RPMI7951 (cell line): ENCODE data around the gene RALGAPA1. TPM values are rescaled to one million over a fixed set of nuclear protein-coding genes. Genes with fewer than 3 reads are reported as not detected.
A peak's percentile ranks its signal among the peaks of the same experiment; 100 is the strongest.
"Not testable (repeated sequence)": the region's sequence is repeated elsewhere in the genome, so short reads cannot be mapped to it uniquely, and the experiment has no call there.

Source experiments
- DNase-seq: peaks from one replicate; pipeline ENCODE4 v3.0.0-alpha.2; 2012; ENCODE audit warnings: low read depth
- total RNA-seq: library from RNA; depleted of rRNA; stranded (reverse); fragments of >200 nt; shearing (Covaris generic); gene quantifications from 2 replicates; pipeline ENCODE4 v1.2.3, GENCODE V29; 2014; rRNA removed

The RALGAPA1 gene
- total RNA-seq, result 11.4 and 16.0 TPM in 2 replicates

DNA sequence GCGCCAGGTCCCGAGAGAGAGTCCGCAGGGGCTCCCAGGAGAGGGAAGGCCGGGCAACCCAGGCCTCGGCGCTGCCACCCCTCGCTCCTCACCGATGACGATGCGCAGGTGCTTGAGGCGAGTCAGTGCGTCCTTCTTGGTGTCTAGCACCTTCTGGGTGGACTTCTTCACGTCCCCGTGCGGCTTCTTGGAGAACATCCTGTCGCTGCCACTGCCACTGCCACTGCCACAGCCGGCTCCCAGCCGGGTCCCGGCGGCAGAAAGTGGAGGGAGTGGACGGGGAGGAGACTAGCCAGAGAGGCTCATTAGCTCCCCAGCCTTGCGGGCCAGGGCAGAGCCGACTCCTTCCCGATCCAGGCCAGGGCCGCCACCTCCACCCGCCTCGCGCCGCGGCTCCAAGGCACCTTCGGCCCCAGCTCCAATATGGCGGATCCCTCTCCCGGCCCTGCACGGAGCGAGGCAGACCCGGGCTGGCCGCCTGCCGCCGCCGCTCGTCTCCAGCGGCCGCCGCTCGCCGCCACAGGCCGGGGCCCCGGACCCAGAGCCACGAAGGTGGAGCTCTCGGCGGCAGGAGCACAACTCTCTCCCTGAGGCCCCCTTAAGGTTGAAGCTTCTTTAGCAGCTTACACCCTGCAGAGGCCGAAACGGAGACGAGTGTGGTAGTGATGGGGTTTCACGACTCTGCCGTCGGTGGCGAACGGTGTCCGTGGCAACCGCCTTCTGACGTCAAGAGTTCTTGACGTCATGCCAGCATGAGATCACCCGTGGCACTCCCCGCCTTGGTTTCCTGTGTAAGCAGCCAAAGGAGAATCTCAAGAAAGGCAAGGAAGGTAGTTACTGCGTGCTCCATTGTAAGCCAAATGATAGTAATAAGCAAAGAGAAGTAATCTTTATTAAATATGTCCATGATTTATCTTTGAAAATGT lies at the start of gene RALGAPA1:
Gene RALGAPA1 (minus strand): TSS at position 658 of the 926 bp plus-strand sequence. CDS start 460 bp downstream, at position 198.
- peak; percentile 95 for DNase-seq

GRCh38 chr14:35858521-35859209 lies 49.6 kb upstream of the RALGAPA1 start:
- DNase-seq, result peak; percentile 16

- DNase-seq, result no peak
These were observed 46.9 kb upstream of the RALGAPA1 start for GRCh38 chr14:35855876-35856481.

DNA sequence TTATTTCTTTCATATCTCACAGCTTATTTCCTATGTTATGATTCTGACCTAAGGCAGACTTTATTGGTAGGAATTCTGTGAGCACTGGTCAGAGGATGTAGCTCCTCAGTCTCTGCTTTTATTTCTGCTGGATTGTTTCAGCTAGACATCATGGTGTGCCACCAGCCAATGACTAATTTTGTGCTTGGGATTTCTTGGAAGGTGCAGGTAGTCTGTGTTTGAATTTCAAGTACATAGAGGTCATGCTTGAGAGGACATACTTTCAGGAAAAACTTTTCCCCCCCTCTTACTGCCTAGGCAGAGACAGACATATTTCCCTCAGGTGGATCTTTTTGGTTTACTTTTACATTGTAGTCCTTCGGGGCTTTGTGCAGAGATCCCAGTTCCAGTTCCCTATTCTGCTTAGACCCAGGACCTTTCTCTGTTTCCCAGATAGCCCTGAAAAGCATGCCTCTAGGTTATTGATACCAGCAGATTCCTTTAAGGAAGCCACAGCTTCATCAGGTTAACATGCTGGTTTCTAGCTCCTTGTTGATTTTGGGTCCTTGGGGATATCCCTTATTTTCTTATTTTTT lies 45.7 kb upstream of the RALGAPA1 start:
- DNase-seq, result no peak

DNA sequence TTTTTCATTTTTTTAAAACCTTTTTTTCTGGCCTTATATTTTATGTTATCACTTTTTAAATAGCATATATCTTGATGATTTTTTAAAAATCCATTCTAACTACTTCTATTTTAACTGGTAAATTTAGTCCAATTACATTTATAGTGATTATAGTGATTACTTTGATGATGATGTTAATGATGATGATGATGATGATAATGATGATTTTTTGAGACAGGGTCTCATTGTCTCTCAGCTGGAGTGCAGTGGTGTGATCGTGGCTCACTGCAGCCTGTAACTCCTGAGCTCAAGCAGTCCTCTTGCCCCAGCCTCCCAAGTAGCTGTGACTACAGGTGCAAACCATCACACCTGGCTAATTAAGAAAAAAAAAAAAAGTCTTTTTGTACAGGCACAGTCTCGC lies 44.1 kb upstream of the RALGAPA1 start:
- no peak for DNase-seq

- DNase-seq, result no peak
These were observed 42.7 kb upstream of the RALGAPA1 start for GRCh38 chr14:35851823-35852222.

DNA sequence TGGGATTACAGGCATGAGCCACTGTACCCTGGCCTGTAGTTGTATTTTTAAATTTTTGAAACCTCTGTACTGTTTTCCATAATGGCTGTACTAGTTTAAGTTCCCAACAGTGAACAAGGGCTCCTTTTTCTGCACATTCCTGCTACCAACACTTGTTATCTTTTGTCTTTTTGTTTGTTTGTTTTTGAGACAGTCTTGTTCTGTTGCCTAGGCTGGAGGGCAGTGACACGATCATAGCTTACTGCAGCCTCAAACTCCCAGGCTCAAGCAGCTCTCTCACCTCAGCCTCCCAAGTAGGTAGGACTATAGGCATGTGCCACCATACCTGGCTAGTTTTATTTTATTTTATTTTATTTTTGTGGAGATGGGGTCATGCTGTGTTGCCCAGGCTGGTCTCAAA lies 40.0 kb upstream of the RALGAPA1 start:
- DNase-seq, result no peak

GRCh38 chr14:35847636-35848035 lies 38.5 kb upstream of the RALGAPA1 start:
- DNase-seq, result no peak

DNA sequence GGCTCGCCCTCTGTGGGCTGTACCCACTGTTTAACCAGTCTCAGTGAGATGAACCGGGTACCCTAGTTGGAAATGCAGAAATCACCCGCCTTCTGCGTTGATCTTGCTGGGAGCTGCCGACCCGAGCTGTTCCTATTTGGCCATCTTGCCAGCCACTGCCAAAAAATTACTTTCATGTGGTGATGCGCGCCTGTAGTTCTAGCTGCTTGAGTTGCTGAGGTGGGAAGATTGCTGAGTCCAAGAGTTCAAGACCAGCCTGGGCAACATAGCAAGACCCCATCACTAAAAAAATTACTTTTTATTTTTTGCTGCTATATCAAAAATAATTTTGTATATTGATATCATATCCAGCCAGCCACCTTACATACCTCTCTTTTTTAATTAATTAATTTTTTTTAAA lies 35.4 kb upstream of the RALGAPA1 start:
- DNase-seq, result no peak

GRCh38 chr14:35842245-35842644 lies 33.1 kb upstream of the RALGAPA1 start:
- DNase-seq, result not testable (repeated sequence)

DNA sequence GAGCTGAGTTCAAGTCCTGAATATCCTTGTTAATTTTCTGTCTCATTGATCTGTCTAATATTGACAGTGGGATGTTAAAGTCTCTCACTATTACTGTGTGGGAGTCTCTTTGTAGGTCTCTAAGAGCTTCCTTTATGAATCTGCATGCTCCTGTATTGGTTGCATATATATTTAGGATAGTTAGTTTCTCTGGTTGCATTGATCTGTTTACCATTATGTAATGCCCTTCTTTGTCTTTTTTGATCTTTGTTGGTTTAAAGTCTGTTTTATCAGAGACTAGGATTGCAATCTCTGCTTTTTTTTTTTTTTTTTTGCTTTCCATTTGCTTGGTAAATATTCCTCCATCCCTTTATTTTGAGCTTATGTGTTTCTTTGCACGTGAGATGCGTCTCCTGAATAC lies 32.6 kb upstream of the RALGAPA1 start:
- not testable (repeated sequence) for DNase-seq

- no peak for DNase-seq
These were observed 26.3 kb upstream of the RALGAPA1 start for GRCh38 chr14:35835208-35835982.

DNA sequence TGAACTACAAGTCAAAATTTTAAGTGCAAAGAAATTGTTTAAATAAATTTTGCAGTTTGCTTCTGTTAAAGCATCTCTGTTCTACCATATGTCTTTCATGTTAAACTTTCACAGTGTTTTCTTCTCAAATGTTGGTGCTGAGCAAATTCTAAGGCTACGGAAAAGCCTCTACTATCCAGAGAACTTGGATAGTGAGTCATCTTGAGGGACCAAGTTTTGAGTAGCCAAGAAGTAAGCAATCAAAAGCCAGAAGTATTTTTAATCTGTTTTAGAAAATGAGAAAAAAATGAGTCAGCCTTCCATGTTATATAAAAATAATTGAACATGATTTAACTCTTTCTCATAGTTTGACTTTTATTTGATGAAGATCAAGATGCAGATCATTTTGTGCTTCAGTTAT lies 20.4 kb upstream of the RALGAPA1 start:
- DNase-seq, result peak; percentile 6

- DNase-seq, result no peak
These were observed 18.8 kb upstream of the RALGAPA1 start for GRCh38 chr14:35827678-35828472.

DNA sequence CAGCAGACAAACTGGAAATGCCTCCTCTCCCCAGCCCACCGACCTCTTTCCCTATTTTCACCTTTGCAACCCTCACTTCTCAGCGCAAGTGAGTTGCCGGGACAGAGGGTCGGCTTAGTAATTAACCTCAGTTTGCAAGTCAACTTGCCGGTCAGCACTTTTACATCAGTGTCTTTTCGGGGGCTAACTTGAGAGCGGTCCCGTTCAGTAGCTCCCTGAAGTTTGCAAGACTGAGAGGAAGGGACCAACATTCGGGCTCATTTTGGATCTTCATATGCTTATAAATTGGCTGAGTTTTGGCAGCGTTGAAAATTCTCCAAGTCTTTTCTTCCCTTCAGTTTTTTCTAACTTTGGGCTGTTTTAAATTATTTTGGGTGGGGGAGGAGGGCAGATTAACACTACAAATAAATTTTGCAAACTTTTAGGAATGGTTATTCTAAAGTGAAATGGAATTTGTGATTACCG lies 17.9 kb upstream of the RALGAPA1 start:
- DNase-seq, result no peak

- DNase-seq, result peak; percentile 98
These were observed 17.3 kb upstream of the RALGAPA1 start, which contains the start of gene BRMS1L for GRCh38 chr14:35826218-35826951. Gene BRMS1L (plus strand): TSS chr14:35826338. CDS start chr14:35826517, 179 bp downstream.

DNA sequence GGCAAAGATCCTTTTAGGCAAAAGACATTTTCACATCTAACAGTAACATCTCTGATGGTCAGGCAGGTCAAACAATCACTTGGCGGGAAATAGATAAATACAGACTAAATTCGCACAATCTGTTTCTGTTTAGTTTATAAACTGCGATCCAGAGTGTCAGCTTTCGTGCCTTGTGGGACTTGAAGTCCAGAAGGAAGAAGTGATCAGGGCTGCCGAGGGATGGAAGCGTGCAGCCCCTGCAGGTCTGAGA lies 16.8 kb upstream of the RALGAPA1 start:
- DNase-seq, result no peak

GRCh38 chr14:35824446-35825165 lies 15.5 kb upstream of the RALGAPA1 start:
- not testable (repeated sequence) for DNase-seq

GRCh38 chr14:35822501-35822900 lies 13.4 kb upstream of the RALGAPA1 start:
- DNase-seq, result no peak
